Suppressor macrophage treated with lipopolysaccharide for 4 hours (primary cell): ENCODE results near the gene MTO1.
"Not testable (repeated sequence)": the region's sequence is repeated elsewhere in the genome, so short reads cannot be mapped to it uniquely, and the experiment has no call there.

ENCODE experiments used
- DNase-seq: peaks from one replicate; pipeline ENCODE4 v3.0.0-alpha.2; 2020

MTO1 gene

GRCh38 chr6:73534628-73535027 lies 73.1 kb downstream of the MTO1 start:
- DNase-seq, result no peak

GRCh38 chr6:73537677-73538076 lies 76.1 kb downstream of the MTO1 start:
- DNase-seq, result no peak

- DNase-seq, result no peak
Measured at GRCh38 chr6:73538116-73538779, 76.7 kb downstream of the MTO1 start.

- not testable (repeated sequence) for DNase-seq
Measured at GRCh38 chr6:73542481-73542880, 80.9 kb downstream of the MTO1 start.

GRCh38 chr6:73542891-73543290 lies 81.4 kb downstream of the MTO1 start:
- no peak for DNase-seq

GRCh38 chr6:73547036-73547435 lies 85.5 kb downstream of the MTO1 start:
- no peak for DNase-seq

GRCh38 chr6:73548458-73549446 lies 87.2 kb downstream of the MTO1 start:
- no peak for DNase-seq

- DNase-seq, result not testable (repeated sequence)
Measured at GRCh38 chr6:73551115-73551514, 89.6 kb downstream of the MTO1 start.

GRCh38 chr6:73555380-73555949 lies 93.9 kb downstream of the MTO1 start:
- not testable (repeated sequence) for DNase-seq

GRCh38 chr6:73556836-73557235 lies 95.3 kb downstream of the MTO1 start:
- no peak for DNase-seq
